ENCODE data around the gene TDRD9.

The TDRD9 gene

DNA sequence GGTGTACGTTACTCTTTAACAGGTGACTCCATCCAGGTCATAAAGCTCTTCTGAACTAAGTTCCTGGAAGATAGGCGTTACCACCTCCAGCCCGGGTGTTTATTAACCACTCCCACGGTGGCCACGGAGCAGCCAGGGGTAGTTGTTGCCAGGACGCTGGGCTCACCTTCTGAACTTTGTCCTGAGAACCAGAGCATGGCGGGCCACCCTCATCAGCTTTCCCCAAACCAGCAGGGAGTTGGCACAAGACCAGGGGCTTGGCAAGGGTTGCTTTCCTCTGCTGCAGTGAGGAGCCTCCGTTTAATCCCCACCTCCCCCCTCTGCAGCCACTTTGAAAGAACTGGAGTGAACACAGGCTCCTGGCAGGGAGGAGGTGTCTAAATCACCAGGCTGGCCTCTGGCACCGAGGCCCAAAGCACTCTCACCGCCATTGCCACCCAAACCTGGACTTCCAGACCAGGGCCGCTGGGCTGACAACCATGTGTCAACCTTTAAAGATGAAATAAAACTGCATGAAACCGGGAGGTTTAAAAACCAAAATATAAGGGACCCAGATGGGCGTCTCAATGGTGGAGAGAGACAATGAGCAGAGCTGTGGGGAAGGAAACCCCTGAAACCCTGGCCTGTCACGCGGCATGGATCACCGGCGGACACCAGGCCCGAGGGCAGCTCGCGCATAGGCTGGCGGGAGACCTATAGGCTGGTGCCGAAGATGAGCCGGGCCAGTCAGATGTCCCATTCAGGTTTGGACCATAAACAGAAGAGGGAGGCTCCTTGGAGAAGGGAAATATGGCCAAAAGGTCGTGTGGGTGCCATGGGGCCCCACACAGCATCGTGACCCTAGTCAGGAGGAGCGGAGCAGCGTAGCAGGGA lies 30.9 kb upstream of the TDRD9 start:
- Mint-ChIP-seq H3K4me1 (ENCODE audit: low read depth in 2 of 2) (peaks cover 0 to 4% of the 10 kb centered on the region in 2 donors), H3K36me3 (ENCODE audit: insufficient read depth) (no peaks in the 10 kb centered on the region), H3K4me3 (no peak overlapping the region), H3K27me3 (peaks cover 0 to 8% of the 10 kb centered on the region in 2 donors), H3K9me3 (no peaks in the 10 kb centered on the region), H3K27ac (no peak overlapping the region)
- no peak for DNase-seq
- ATAC-seq (replicated peaks) = no peak

DNA sequence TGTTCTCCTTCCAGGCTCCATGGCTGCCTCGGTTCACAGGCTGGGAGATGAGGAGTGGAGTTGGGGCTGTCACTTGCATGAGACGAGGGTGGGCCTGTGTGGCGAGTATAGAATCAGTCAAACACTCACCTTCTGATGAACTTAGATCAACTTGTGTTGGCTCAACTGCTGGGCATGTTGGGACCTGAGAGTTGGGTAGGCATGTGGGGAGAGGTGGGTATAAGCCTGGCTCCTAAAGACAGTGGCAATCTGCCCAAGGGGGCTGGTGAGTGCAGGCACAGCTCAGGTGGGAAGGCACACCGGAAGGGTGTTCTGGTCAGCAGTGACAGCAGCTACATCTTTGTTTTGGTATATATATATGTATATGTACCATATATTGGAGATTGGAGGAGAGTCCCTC lies 30.1 kb upstream of the TDRD9 start:
- peak overlapping the region in 1 of 2 donors; percentile 53 for H3K27ac Mint-ChIP-seq
- peaks cover 0 to 4% of the 10 kb centered on the region in 2 donors for H3K4me1 Mint-ChIP-seq (ENCODE audit: low read depth in 2 of 2)
- H3K9me3 Mint-ChIP-seq = no peaks in the 10 kb centered on the region
- no peak for ATAC-seq (replicated peaks)
- H3K4me3 Mint-ChIP-seq = no peak overlapping the region
- DNase-seq = no peak
- H3K27me3 Mint-ChIP-seq = peaks cover 0 to 8% of the 10 kb centered on the region in 2 donors
- no peaks in the 10 kb centered on the region for H3K36me3 Mint-ChIP-seq (ENCODE audit: insufficient read depth)

DNA sequence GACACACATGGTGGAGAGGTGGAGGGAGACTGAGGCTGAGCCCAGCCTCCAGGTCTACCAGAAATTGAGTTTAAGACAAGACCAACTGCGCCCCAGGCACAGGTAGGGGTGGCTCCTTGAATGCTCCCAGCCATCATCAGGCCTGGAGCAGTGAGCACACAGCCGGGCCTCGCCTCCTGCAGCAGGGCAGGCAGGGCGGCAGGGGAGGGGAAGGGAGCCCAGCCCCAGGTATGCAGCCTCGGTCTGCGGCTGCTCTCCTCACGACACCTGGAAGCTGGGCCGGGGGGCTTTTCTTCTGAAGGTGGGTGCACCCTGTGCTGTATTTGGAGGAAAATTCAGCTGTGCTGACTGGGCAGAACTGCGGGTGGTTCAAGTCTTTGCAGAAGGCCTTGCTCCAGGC lies 29.5 kb upstream of the TDRD9 start:
- H3K27ac Mint-ChIP-seq = peak overlapping the region in 1 of 2 donors; percentile 53
- DNase-seq = no peak
- peaks cover 0 to 8% of the 10 kb centered on the region in 2 donors for H3K27me3 Mint-ChIP-seq
- H3K9me3 Mint-ChIP-seq = no peaks in the 10 kb centered on the region
- no peaks in the 10 kb centered on the region for H3K36me3 Mint-ChIP-seq (ENCODE audit: insufficient read depth)
- H3K4me1 Mint-ChIP-seq (ENCODE audit: low read depth in 2 of 2) = peaks cover 0 to 4% of the 10 kb centered on the region in 2 donors
- ATAC-seq (replicated peaks) = no peak
- H3K4me3 Mint-ChIP-seq = no peak overlapping the region

DNA sequence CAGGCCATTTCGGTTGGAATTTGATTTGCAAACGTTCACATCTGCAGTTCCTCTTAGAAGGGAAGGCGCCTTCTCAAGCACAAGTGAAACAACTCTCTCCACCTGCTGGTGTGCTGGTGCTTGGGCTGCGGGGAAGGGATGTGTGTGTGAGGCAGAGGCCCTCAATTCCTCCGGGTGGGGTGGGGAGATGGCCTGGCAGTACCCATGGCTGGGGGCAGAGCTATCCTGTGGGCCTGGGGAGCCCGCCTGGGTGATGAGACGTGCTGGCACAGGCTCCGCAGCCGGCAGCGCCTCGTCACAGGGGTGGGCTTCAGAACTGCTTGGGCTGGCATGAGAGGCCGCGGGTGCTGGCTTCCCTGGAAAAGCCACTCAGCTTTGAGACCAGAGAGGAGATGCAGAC lies 28.9 kb upstream of the TDRD9 start:
- Mint-ChIP-seq H3K9me3 (no peaks in the 10 kb centered on the region), H3K4me3 (no peak overlapping the region), H3K4me1 (ENCODE audit: low read depth in 2 of 2) (peaks cover 0 to 4% of the 10 kb centered on the region in 2 donors), H3K27ac (no peak overlapping the region), H3K36me3 (ENCODE audit: insufficient read depth) (no peaks in the 10 kb centered on the region), H3K27me3 (peaks cover 0 to 13% of the 10 kb centered on the region in 2 donors)
- DNase-seq = no peak
- no peak for ATAC-seq (replicated peaks)

DNA sequence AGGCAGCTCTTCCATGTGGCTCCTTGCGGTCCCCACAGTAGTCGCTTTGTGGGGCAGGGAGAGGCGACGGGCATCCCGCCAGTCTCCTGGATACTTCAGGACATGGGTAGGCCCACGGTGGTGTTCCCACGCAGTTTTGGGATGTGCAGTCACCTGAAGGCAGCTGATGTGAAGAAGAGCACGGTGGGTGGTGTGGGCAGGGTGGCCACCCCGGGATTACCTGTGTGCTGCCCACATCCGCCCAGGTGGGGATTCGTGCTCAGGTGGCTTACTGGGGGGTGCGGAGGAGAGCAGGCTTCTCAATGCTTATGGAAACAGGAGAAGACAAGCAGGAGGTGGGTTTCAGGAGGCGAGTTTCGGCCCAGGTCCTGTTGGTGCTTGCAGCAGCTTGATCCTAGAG lies 28.4 kb upstream of the TDRD9 start:
- ATAC-seq (replicated peaks) (no peak), DNase-seq (no peak)
- Mint-ChIP-seq H3K27ac (no peak overlapping the region), H3K27me3 (peaks cover 0 to 18% of the 10 kb centered on the region in 2 donors), H3K4me1 (ENCODE audit: low read depth in 2 of 2) (peaks cover 0 to 4% of the 10 kb centered on the region in 2 donors), H3K36me3 (ENCODE audit: insufficient read depth) (no peaks in the 10 kb centered on the region), H3K4me3 (no peak overlapping the region), H3K9me3 (no peaks in the 10 kb centered on the region)

DNA sequence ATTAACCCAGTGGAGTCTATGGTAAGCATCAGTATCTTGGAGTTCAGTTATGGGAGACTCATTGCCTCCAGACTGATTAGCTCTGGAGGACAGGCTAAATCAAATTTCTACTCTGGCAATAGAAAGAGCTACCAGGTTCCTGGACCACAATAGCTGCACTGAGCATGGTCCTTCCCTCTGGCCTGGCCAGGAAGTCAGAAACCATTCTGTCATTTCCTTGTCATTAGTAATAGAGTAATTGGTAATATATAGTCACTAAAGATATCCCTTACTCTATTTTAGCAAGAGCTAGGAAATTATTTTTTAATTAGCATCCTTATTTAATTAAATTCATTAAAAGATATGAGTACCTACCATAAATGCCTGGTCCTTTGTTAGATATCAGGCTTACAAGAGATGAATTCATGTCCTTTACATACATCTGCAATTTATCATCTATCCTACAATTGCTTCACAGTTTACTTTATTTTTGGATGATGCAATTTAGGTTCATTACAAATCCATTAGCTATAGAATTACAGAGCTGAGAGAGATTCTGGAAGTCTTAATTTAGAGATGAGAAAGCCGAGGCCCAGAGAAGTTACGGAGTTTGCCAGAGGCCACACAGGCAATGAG lies 23.7 kb upstream of the TDRD9 start:
- Mint-ChIP-seq H3K27me3 (peaks cover 0 to 15% of the 10 kb centered on the region in 2 donors), H3K27ac (no peak overlapping the region), H3K36me3 (ENCODE audit: insufficient read depth) (no peaks in the 10 kb centered on the region), H3K4me3 (no peak overlapping the region), H3K4me1 (ENCODE audit: low read depth in 2 of 2) (peaks cover under 1 to 4% of the 10 kb centered on the region in 2 donors), H3K9me3 (no peaks in the 10 kb centered on the region)
- DNase-seq (no peak), ATAC-seq (replicated peaks) (no peak)

DNA sequence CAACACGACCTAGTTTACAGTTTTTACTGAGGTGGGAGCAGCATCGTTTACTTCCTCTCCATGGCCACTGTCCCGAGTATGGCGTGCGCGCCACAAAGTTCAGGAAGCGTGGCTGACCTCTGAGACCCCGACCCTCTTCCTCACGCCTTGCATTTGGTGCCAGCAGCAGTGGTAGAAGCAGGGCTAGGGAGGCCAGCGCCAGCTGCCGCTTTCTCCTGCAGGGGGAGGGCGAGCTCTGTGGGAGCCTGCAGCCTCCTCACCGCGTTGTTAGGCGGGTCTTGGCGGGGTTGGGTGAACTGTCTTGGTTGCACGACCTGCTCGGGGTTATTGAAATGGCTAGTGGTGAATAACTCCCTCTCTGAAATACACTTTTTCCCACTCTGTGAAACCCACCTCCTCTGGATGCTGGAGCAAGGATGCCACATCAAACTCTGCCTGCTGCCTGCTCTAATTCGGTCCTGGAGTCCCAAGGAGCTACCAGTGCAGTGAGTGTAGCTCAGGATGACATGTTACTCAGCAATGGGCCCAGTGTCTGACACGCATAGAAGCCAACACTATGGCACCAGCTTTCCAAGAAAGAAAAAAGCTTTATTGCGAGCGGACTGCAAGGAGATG lies 22.3 kb upstream of the TDRD9 start:
- ATAC-seq (replicated peaks) (no peak), DNase-seq (no peak)
- Mint-ChIP-seq H3K27ac (no peak overlapping the region), H3K4me3 (no peak overlapping the region), H3K36me3 (ENCODE audit: insufficient read depth) (peaks cover 4% of the 10 kb centered on the region), H3K4me1 (ENCODE audit: low read depth in 2 of 2) (peaks cover 6 to 9% of the 10 kb centered on the region in 2 donors), H3K9me3 (no peaks in the 10 kb centered on the region), H3K27me3 (peaks cover 0 to 10% of the 10 kb centered on the region in 2 donors)

DNA sequence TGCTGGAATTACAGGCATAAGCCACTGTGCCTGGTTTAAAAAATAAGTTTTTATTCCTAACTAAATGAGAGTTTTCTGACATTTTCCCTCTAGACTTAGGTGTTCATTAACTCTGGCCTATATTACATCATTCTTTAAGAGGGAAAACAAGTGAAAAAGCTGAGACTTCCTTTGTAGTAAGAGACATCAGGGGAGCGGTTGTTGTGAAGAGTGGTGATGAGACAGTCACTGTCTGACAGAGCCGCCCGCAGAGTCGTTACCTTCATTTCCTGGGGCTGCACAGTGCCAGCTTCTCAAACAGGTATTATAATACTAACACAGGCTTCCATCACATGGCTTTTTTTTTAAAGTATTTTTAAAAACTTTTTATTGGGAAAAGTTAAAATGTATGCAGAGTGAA lies 19.7 kb upstream of the TDRD9 start:
- ATAC-seq (replicated peaks) (peak; percentile 69), DNase-seq (peak in 1 of 3 experiments; percentile 24)
- peaks cover 0 to 10% of the 10 kb centered on the region in 2 donors for H3K27me3 Mint-ChIP-seq
- peaks cover 14% of the 10 kb centered on the region for H3K36me3 Mint-ChIP-seq (ENCODE audit: insufficient read depth)
- no peak overlapping the region for H3K4me3 Mint-ChIP-seq
- no peaks in the 10 kb centered on the region for H3K9me3 Mint-ChIP-seq
- H3K27ac Mint-ChIP-seq = peak overlapping the region in 1 of 2 donors; percentile 85
- H3K4me1 Mint-ChIP-seq (ENCODE audit: low read depth in 2 of 2) = peaks cover 6 to 9% of the 10 kb centered on the region in 2 donors

DNA sequence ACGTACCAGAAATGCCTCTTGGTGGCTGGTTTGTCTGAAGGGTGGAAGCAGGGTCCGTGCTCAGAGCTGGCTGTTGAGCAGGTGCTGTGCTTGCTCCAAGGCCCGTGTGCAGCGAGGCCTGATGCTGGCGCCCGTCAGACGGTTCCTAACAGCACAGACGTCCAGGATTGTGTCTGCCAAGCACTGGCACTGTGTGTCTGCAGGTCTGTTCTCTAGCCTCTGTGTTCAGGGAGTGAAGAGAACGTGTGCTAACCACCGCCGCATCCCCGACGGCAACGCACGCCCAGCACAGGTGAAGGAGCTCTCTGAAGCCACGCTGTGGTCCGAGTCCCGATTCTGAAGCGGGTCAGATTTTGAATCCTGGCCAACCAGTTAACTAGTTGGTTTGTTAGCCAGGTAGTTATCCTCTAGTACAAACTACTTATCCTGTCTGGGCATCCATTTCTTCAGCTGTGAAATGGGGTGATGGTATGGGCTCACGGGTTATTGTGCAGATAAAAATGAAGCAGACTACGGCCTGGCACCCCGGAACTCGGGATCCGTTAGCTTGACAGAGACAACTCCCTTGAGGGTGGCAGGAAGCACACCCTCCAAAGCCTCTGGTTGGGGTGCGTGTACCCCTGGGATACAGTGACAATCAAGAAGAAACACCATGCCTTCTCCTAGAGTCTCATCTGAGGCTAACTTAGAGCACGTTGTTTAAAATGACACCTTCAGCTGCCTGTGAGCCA lies 18.6 kb upstream of the TDRD9 start:
- Mint-ChIP-seq H3K4me3 (peak overlapping the region; percentile 69 to 76), H3K4me1 (ENCODE audit: low read depth in 2 of 2) (peaks cover 6 to 9% of the 10 kb centered on the region in 2 donors)
- no peak for ATAC-seq (replicated peaks)

DNA sequence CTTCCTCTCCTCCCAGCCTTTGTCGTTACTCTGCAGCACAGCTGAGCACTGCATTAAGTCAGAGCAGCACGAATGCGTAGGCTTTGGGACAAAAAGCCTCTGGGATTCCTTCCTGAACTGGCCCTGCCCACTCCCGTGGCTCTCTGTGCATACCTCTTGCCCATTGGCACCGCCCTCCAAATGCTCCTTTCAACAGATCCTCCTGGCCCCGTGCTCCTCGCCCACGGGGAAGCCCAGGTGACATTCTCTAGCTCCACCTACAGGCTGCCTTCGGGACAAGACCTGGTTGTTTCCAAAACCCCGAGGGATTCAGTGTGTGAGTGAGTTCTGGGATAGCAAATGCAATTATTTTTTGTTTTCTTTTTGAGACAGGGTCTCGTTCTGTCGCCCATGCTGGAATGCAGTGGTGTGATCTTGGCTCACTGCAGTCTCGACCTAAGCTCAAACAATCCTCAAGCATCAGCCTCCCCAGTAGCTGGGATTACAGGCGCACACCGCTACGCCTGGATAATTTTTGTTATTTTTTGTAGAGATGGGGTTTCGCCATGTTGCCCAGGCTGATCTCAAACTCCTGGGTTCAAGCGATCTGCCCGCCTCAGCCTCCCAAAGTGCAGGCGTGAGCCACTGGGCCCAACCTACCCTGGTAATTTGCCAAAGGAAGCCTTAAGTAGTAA lies 17.9 kb upstream of the TDRD9 start:
- H3K4me1 Mint-ChIP-seq (ENCODE audit: low read depth in 2 of 2) = peaks cover 6 to 9% of the 10 kb centered on the region in 2 donors
- H3K36me3 Mint-ChIP-seq (ENCODE audit: insufficient read depth) = peaks cover 28% of the 10 kb centered on the region
- ATAC-seq (replicated peaks) (peak; percentile 84), DNase-seq (peak; percentile 63 to 73 (median 64))
- H3K27ac Mint-ChIP-seq = peak overlapping the region; percentile 13 to 93
- H3K27me3 Mint-ChIP-seq = no peaks in the 10 kb centered on the region
- no peaks in the 10 kb centered on the region for H3K9me3 Mint-ChIP-seq
- peak overlapping the region; percentile 69 to 76 for H3K4me3 Mint-ChIP-seq

More for the DNA sequence above, 18.6 kb upstream of the TDRD9 start:
- peaks cover 24% of the 10 kb centered on the region for H3K36me3 Mint-ChIP-seq (ENCODE audit: insufficient read depth)
- peaks cover 0 to under 1% of the 10 kb centered on the region in 2 donors for H3K27me3 Mint-ChIP-seq
- peak overlapping the region; percentile 13 to 93 for H3K27ac Mint-ChIP-seq
- no peak for DNase-seq
- H3K9me3 Mint-ChIP-seq = no peaks in the 10 kb centered on the region

DNA sequence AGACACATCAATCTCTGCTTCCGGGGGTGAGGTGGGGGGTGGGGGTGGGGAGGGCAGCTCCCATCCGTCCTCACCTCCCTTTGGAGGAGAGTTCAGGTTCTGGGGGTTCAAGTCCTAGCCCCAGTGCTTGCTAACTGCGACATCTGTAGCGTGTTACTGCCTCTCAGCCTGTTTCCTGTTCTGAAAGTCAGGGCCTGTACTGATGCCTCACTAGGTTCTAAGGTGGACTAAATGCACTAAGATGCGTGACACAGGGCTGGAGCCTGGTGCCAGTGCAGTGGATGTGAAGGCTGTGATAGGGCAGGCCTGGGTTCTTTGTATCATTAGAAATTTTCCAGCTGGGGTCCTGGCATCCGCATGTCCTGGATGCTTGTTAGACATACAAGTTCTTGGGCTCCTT lies 17.3 kb upstream of the TDRD9 start:
- no peak for ATAC-seq (replicated peaks)
- no peaks in the 10 kb centered on the region for H3K27me3 Mint-ChIP-seq
- H3K9me3 Mint-ChIP-seq = no peaks in the 10 kb centered on the region
- H3K27ac Mint-ChIP-seq = no peak overlapping the region
- H3K36me3 Mint-ChIP-seq (ENCODE audit: insufficient read depth) = peaks cover 32% of the 10 kb centered on the region
- no peak overlapping the region for H3K4me3 Mint-ChIP-seq
- H3K4me1 Mint-ChIP-seq (ENCODE audit: low read depth in 2 of 2) = peaks cover 10 to 13% of the 10 kb centered on the region in 2 donors
- DNase-seq = no peak

DNA sequence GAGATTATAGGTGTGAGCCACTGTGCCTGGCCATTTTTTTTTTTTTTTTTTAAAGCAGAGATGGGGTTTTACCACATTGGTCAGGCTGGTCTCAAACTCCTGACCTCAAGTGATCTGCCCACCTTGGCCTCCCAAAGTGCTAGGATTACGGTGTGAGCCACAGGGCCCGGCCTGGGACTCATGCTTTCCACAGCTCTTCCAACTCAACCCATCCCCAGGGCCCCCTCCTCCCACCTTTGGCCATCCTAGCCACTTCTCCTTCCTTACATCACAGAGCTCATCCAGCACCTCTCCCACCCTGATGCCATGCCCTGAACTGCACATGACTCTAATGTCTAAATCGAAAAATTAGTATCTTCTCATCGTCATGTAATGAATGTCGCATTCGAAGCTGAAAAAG lies 12.6 kb upstream of the TDRD9 start:
- DNase-seq = no peak
- no peaks in the 10 kb centered on the region for H3K27me3 Mint-ChIP-seq
- peaks cover 44% of the 10 kb centered on the region for H3K36me3 Mint-ChIP-seq (ENCODE audit: insufficient read depth)
- H3K27ac Mint-ChIP-seq = peak overlapping the region in 1 of 2 donors; percentile 56
- ATAC-seq (replicated peaks) = no peak
- no peak overlapping the region for H3K4me3 Mint-ChIP-seq
- no peaks in the 10 kb centered on the region for H3K9me3 Mint-ChIP-seq
- H3K4me1 Mint-ChIP-seq (ENCODE audit: low read depth in 2 of 2) = peaks cover 5 to 22% of the 10 kb centered on the region in 2 donors
